CD14-positive monocyte (primary cell): ENCODE data around the gene ATP4B. TPM values are rescaled to one million over a fixed set of nuclear protein-coding genes. Genes with fewer than 3 reads are reported as not detected.

Source experiments
- DNase-seq, 3 donors: peaks; one replicate each; pipeline ENCODE4 v3.0.0-alpha.2; 2011 to 2022
- H2AFZ ChIP-seq: 2 replicates; pipeline ENCODE4 v1.6.0; 2012; ENCODE audit warnings: mild to moderate bottlenecking, low read depth, low read length, inconsistent platforms; ENCODE audit not compliant: insufficient read depth, poor library complexity, severe bottlenecking
- H3K27ac ChIP-seq, 2 donors: 1 replicate in 1 of 2; 2 replicates in 1 of 2; pipeline ENCODE4 v1.5.1; 2012 to 2013; ENCODE audit warnings: low read length in 2 of 2, control low read depth in 1 of 2, inconsistent platforms in 1 of 2, low read depth in 1 of 2, mild to moderate bottlenecking in 1 of 2
- H3K27me3 ChIP-seq, 2 donors: one replicate each; pipeline versions ENCODE4 v1.6.0 to v1.6.1; 2011 to 2013; ENCODE audit warnings: low read length in 2 of 2; ENCODE audit not compliant: control insufficient read depth in 2 of 2, insufficient read depth in 2 of 2
- H3K36me3 ChIP-seq, 2 donors: replicated peaks in 1 of 2; 1 replicate in 1 of 2; 2 replicates in 1 of 2; pipeline versions ENCODE4 v1.5.1 to v1.6.1; 2012 to 2013; ENCODE audit warnings: low read length in 2 of 2, control low read depth in 1 of 2, inconsistent platforms in 1 of 2, mild to moderate bottlenecking in 1 of 2; ENCODE audit not compliant: insufficient read depth in 2 of 2, control insufficient read depth in 1 of 2
- H3K4me1 ChIP-seq, 2 donors: 1 replicate in 1 of 2; 2 replicates in 1 of 2; pipeline versions ENCODE4 v1.5.1 to v1.6.1; 2012 to 2013; ENCODE audit warnings: low read length in 2 of 2, control low read depth in 1 of 2, inconsistent platforms in 1 of 2, mild to moderate bottlenecking in 1 of 2, moderate library complexity in 1 of 2; ENCODE audit not compliant: insufficient read depth in 2 of 2, control insufficient read depth in 1 of 2
- H3K4me2 ChIP-seq: replicated peaks from 2 replicates; pipeline ENCODE3; 2012; ENCODE audit warnings: low read length, moderate library complexity, mild to moderate bottlenecking; ENCODE audit not compliant: poor library complexity, severe bottlenecking; ENCODE audit errors: extremely low read depth
- H3K4me3 ChIP-seq, 3 experiments: fragments of 200-600 bp in 1 of 3; sonication (generic) in 1 of 3; replicated peaks in 1 of 3; 1 replicate in 2 of 3; 2 replicates in 1 of 3; pipeline ENCODE4 v1.5.1; 2011 to 2013; ENCODE audit warnings: low read length in 3 of 3, mild to moderate bottlenecking in 3 of 3, control low read depth in 2 of 3, low read depth in 2 of 3, inconsistent platforms in 1 of 3, moderate library complexity in 1 of 3
- H3K79me2 ChIP-seq: 2 replicates; pipeline ENCODE4 v1.6.0; 2012; ENCODE audit warnings: mild to moderate bottlenecking, control low read depth, inconsistent platforms, low read length, moderate library complexity; ENCODE audit not compliant: insufficient read depth
- H3K9ac ChIP-seq: 2 replicates; pipeline ENCODE4 v1.6.0; 2017; ENCODE audit warnings: low read length, mild to moderate bottlenecking; ENCODE audit not compliant: insufficient read depth, poor library complexity, severe bottlenecking
- H3K9me3 ChIP-seq, 2 donors: replicated peaks in 1 of 2; 1 replicate in 1 of 2; 2 replicates in 1 of 2; pipeline versions ENCODE4 v1.5.1 to v1.6.1; 2012 to 2013; ENCODE audit warnings: low read length in 2 of 2, control low read depth in 1 of 2; ENCODE audit not compliant: control insufficient read depth in 1 of 2, insufficient read depth in 1 of 2
- H4K20me1 ChIP-seq: 2 replicates; pipeline ENCODE4 v1.6.0; 2012; ENCODE audit warnings: mild to moderate bottlenecking, low read length, control low read depth, moderate library complexity; ENCODE audit not compliant: insufficient read depth
- H3K27ac Mint-ChIP-seq, 7 donors: one replicate each; pipeline ENCODE4 v1.8.0; 2020; ENCODE audit warnings: mild to moderate bottlenecking in 7 of 7, mixed read lengths in 7 of 7, moderate library complexity in 6 of 7, inconsistent platforms in 2 of 7
- H3K27me3 Mint-ChIP-seq, 3 donors: one replicate each; pipeline ENCODE4 v1.8.0; 2021 to 2022; ENCODE audit warnings: low read depth in 3 of 3, mild to moderate bottlenecking in 3 of 3, mixed read lengths in 3 of 3, moderate library complexity in 3 of 3, inconsistent platforms in 1 of 3
- H3K36me3 Mint-ChIP-seq, 2 donors: one replicate each; pipeline ENCODE4 v1.8.0; 2020; ENCODE audit warnings: mixed read lengths in 2 of 2, inconsistent platforms in 1 of 2, mild to moderate bottlenecking in 1 of 2
- H3K4me1 Mint-ChIP-seq: one replicate; pipeline ENCODE4 v1.8.0; 2020; ENCODE audit warnings: mild to moderate bottlenecking, mixed read lengths
- H3K4me3 Mint-ChIP-seq, 2 donors: one replicate each; pipeline ENCODE4 v1.8.0; 2020; ENCODE audit warnings: mild to moderate bottlenecking in 2 of 2, mixed read lengths in 2 of 2, moderate library complexity in 1 of 2
- H3K9me3 Mint-ChIP-seq, 7 donors: one replicate each; pipeline ENCODE4 v1.8.0; 2020 to 2022; ENCODE audit warnings: mixed read lengths in 7 of 7, mild to moderate bottlenecking in 6 of 7, moderate library complexity in 6 of 7, inconsistent platforms in 2 of 7
- CTCF ChIP-seq: fragments of 200-600 bp; IDR thresholded peaks from one replicate; pipeline ENCODE4 v1.8.0; 2022; ENCODE audit warnings: antibody characterized with exemption, mild to moderate bottlenecking
- WGBS: methylation state at CpG from one replicate; pipeline ENCODE4 v1.1.5; 2013; ENCODE audit warnings: missing lambda C conversion rate; ENCODE audit not compliant: insufficient coverage; 5-methylcytosine and 5-hydroxymethylcytosine counted together
- intact Hi-C, 2 donors: fragments of 100-400 bp; cut with micrococcal nuclease; formaldehyde crosslinking; loops; one replicate each; pipeline versions ENCODE4 v1.15.0 to v1.15.1; 2023
- polyA plus RNA-seq, 3 donors: library from polyadenylated mRNA; depleted of rRNA in 1 of 3; unstranded in 2 of 3; stranded (reverse) in 1 of 3; fragments of 300-500 nt in 2 of 3; fragments of >200 nt in 1 of 3; fragmentation: Illumina TruSeq in 2 of 3; gene quantifications; 1 replicate in 2 of 3; 2 replicates in 1 of 3; pipeline ENCODE4 v1.2.3, GENCODE V29; 2012 to 2021

Gene ATP4B
- polyA plus RNA-seq, 3 donors: not detected

- no peak for DNase-seq
- no peaks in the 10 kb centered on the region for H4K20me1 ChIP-seq
- H3K4me1 ChIP-seq: no peaks in the 10 kb centered on the region
- 96% methylated on average over 29 of the region's 38 CpGs for WGBS
- no peaks in the 10 kb centered on the region for H3K4me1 Mint-ChIP-seq
- no peak overlapping the region for H3K9ac ChIP-seq
- H3K79me2 ChIP-seq: peaks cover 23% of the 10 kb centered on the region
- peaks cover 81 to 96% of the 10 kb centered on the region in 2 donors for H3K36me3 Mint-ChIP-seq
- H3K27me3 ChIP-seq: no peaks in the 10 kb centered on the region
- H3K36me3 ChIP-seq: peaks cover 71 to 97% of the 10 kb centered on the region in 2 donors
- no peak overlapping the region for H3K27ac ChIP-seq
- no peak overlapping the region for H3K4me2 ChIP-seq
- H3K4me3 ChIP-seq: no peak overlapping the region
- intact Hi-C loops: no loop called here
- peaks cover 5 to 30% (median 13%) of the 10 kb centered on the region in 7 donors for H3K9me3 Mint-ChIP-seq
- peaks cover 0 to 5% (median 0%) of the 10 kb centered on the region in 3 donors for H3K27me3 Mint-ChIP-seq
- no peak for TF ChIP-seq CTCF
- no peak overlapping the region for H3K4me3 Mint-ChIP-seq
- no peak overlapping the region for H2AFZ ChIP-seq
- peaks cover 2 to 17% of the 10 kb centered on the region in 2 donors for H3K9me3 ChIP-seq
- H3K27ac Mint-ChIP-seq: peak overlapping the region in 5 of 7 donors; percentile 32 to 67 (median 49)
These were observed 25.1 kb downstream of the ATP4B start for GRCh38 chr13:113632706-113633484.

GRCh38 chr13:113631341-113632095 is 26.5 kb downstream of the ATP4B start:
- DNase-seq: no peak
- peaks cover 60 to 97% of the 10 kb centered on the region in 2 donors for H3K36me3 ChIP-seq
- peak overlapping the region in 5 of 7 donors; percentile 5 to 56 (median 48) for H3K27ac Mint-ChIP-seq

More at GRCh38 chr13:113631341-113632095, 26.5 kb downstream of the ATP4B start:
- Histone ChIP-seq H3K27ac (peak overlapping the region in 1 of 2 donors; percentile 12), H3K79me2 (peaks cover 34% of the 10 kb centered on the region), H3K4me1 (no peaks in the 10 kb centered on the region), H4K20me1 (no peaks in the 10 kb centered on the region), H2AFZ (no peak overlapping the region), H3K4me3 (no peak overlapping the region), H3K9ac (no peak overlapping the region), H3K4me2 (no peak overlapping the region), H3K27me3 (no peaks in the 10 kb centered on the region), H3K9me3 (peaks cover 0 to 4% of the 10 kb centered on the region in 2 donors)
- H3K4me3 Mint-ChIP-seq: no peak overlapping the region
- no peak for TF ChIP-seq CTCF
- peaks cover 73 to 90% of the 10 kb centered on the region in 2 donors for H3K36me3 Mint-ChIP-seq
- peaks cover 0 to 17% (median 6%) of the 10 kb centered on the region in 7 donors for H3K9me3 Mint-ChIP-seq
- H3K27me3 Mint-ChIP-seq: peaks cover 0 to 5% (median 0%) of the 10 kb centered on the region in 3 donors
- WGBS: 97% methylated on average over 31 of the region's 42 CpGs
- intact Hi-C loops: no loop called here
- H3K4me1 Mint-ChIP-seq: no peaks in the 10 kb centered on the region
